ENCODE data around the gene ELF3. TPM values are rescaled to one million over a fixed set of nuclear protein-coding genes. Genes with fewer than 3 reads are reported as not detected.
"Not testable (repeated sequence)": the region's sequence is repeated elsewhere in the genome, so short reads cannot be mapped to it uniquely, and the experiment has no call there.

Gene ELF3
- total RNA-seq, 2 donors from 2014 or later = 0.84 to 0.98 TPM

- no peaks in the 10 kb centered on the region for H3K36me3 Mint-ChIP-seq
- peak; percentile 36 to 52 for ATAC-seq
- H3K27me3 Mint-ChIP-seq = peaks cover 0 to 8% of the 10 kb centered on the region in 2 donors
These were observed 46.4 kb downstream of the ELF3 start for GRCh38 chr1:202056644-202057334.

GRCh38 chr1:202057335-202057704, 46.9 kb downstream of the ELF3 start:
- not testable (repeated sequence) for H3K27ac Mint-ChIP-seq

More at GRCh38 chr1:202056644-202057334, 46.4 kb downstream of the ELF3 start:
- Mint-ChIP-seq H3K4me3 (no peak overlapping the region), H3K9me3 (no peaks in the 10 kb centered on the region), H3K4me1 (ENCODE audit: low read depth in 2 of 2) (no peaks in the 10 kb centered on the region), H3K27ac (no peak overlapping the region)
- no peak for DNase-seq (ENCODE audit: low spot score)

GRCh38 chr1:202058001-202058908, 47.9 kb downstream of the ELF3 start:
- Mint-ChIP-seq H3K4me3 (no peak overlapping the region), H3K27me3 (peaks cover 0 to 8% of the 10 kb centered on the region in 2 donors), H3K9me3 (no peaks in the 10 kb centered on the region), H3K4me1 (ENCODE audit: low read depth in 2 of 2) (no peaks in the 10 kb centered on the region), H3K36me3 (no peaks in the 10 kb centered on the region), H3K27ac (no peak overlapping the region)
- peak in 1 of 2 donors; percentile 40 for ATAC-seq
- no peak for DNase-seq (ENCODE audit: low spot score)

More at GRCh38 chr1:202057335-202057704, 46.9 kb downstream of the ELF3 start:
- H3K36me3 Mint-ChIP-seq; H3K4me1 Mint-ChIP-seq (ENCODE audit: low read depth in 2 of 2); H3K9me3 Mint-ChIP-seq; H3K27me3 Mint-ChIP-seq; H3K4me3 Mint-ChIP-seq; DNase-seq (ENCODE audit: low spot score); ATAC-seq: not testable (repeated sequence)

- Mint-ChIP-seq H3K4me1 (ENCODE audit: low read depth in 2 of 2) (no peaks in the 10 kb centered on the region), H3K9me3 (no peaks in the 10 kb centered on the region), H3K27me3 (peaks cover 0 to 3% of the 10 kb centered on the region in 2 donors), H3K36me3 (no peaks in the 10 kb centered on the region), H3K27ac (no peak overlapping the region), H3K4me3 (no peak overlapping the region)
- no peak for ATAC-seq
- DNase-seq (ENCODE audit: low spot score) = no peak
These were observed 50.7 kb downstream of the ELF3 start for GRCh38 chr1:202061055-202061454.

GRCh38 chr1:202061787-202062186, 51.4 kb downstream of the ELF3 start:
- H3K36me3 Mint-ChIP-seq; H3K4me1 Mint-ChIP-seq (ENCODE audit: low read depth in 2 of 2); ATAC-seq; H3K4me3 Mint-ChIP-seq; H3K27ac Mint-ChIP-seq; H3K9me3 Mint-ChIP-seq; H3K27me3 Mint-ChIP-seq; DNase-seq (ENCODE audit: low spot score): not testable (repeated sequence)

GRCh38 chr1:202062636-202063035, 52.2 kb downstream of the ELF3 start:
- H3K36me3 Mint-ChIP-seq; DNase-seq (ENCODE audit: low spot score); ATAC-seq; H3K4me1 Mint-ChIP-seq (ENCODE audit: low read depth in 2 of 2); H3K27ac Mint-ChIP-seq; H3K9me3 Mint-ChIP-seq; H3K4me3 Mint-ChIP-seq; H3K27me3 Mint-ChIP-seq: not testable (repeated sequence)

GRCh38 chr1:202063093-202063492, 52.7 kb downstream of the ELF3 start:
- ATAC-seq (no peak), DNase-seq (ENCODE audit: low spot score) (no peak)
- Mint-ChIP-seq H3K9me3 (no peaks in the 10 kb centered on the region), H3K4me1 (ENCODE audit: low read depth in 2 of 2) (no peaks in the 10 kb centered on the region), H3K27me3 (peaks cover 0 to 3% of the 10 kb centered on the region in 2 donors), H3K36me3 (no peaks in the 10 kb centered on the region), H3K4me3 (no peak overlapping the region), H3K27ac (no peak overlapping the region)

- not testable (repeated sequence) for H3K4me3 Mint-ChIP-seq; H3K27ac Mint-ChIP-seq; H3K36me3 Mint-ChIP-seq; H3K4me1 Mint-ChIP-seq (ENCODE audit: low read depth in 2 of 2); H3K9me3 Mint-ChIP-seq; H3K27me3 Mint-ChIP-seq; DNase-seq (ENCODE audit: low spot score); ATAC-seq
These were observed 54.5 kb downstream of the ELF3 start for GRCh38 chr1:202064889-202065312.

Other genes with a start within 250 kb of the ELF3 start
- gene IPO9, start 181.4 kb upstream of the ELF3 start, total RNA-seq = 10 to 100 TPM; 61.4 to 91.0 TPM
- gene SHISA4, start 121.7 kb upstream of the ELF3 start, total RNA-seq = 1 to 10 TPM; 2.5 TPM
- gene LMOD1, start 64.0 kb upstream of the ELF3 start, total RNA-seq = not detected
- 10 to 100 TPM; 81.5 to 89.5 TPM for gene TIMM17A, start 55.1 kb upstream of the ELF3 start, total RNA-seq
- 10 to 100 TPM; 50.1 to 54.3 TPM for gene RNPEP, start 27.9 kb upstream of the ELF3 start, total RNA-seq
- not detected for gene GPR37L1, start 112.3 kb downstream of the ELF3 start, total RNA-seq
- 10 to 100 TPM; 68.0 to 80.0 TPM for gene ARL8A, start 134.2 kb downstream of the ELF3 start, total RNA-seq
- 100 to 1,000 TPM; 227 to 312 TPM for gene PTPN7, start 150.0 kb downstream of the ELF3 start, total RNA-seq
- gene LGR6, start 183.2 kb downstream of the ELF3 start, total RNA-seq = 1 to 10 TPM; 5.8 to 5.9 TPM